Mesothelial cell of epicardium (in vitro differentiated cells): Measurements from ENCODE around the gene RASSF4. TPM values are rescaled to one million over a fixed set of nuclear protein-coding genes. Genes with fewer than 3 reads are reported as not detected.

Experiments
- DNase-seq, 2 experiments: peaks; one replicate each; pipeline ENCODE4 v3.0.0; 2021; ENCODE audit warnings: low spot score in 2 of 2; ENCODE audit not compliant: unreplicated experiment in 2 of 2
- H3K27ac Mint-ChIP-seq: 2 replicates; pipeline ENCODE4 v1.8.0; 2021; ENCODE audit warnings: mixed read lengths
- H3K27me3 Mint-ChIP-seq: 2 replicates; pipeline ENCODE4 v1.8.0; 2021; ENCODE audit warnings: low read depth, mixed read lengths
- H3K36me3 Mint-ChIP-seq: 2 replicates; pipeline ENCODE4 v1.8.0; 2021; ENCODE audit warnings: mixed read lengths
- H3K4me1 Mint-ChIP-seq: 2 replicates; pipeline ENCODE4 v1.8.0; 2021; ENCODE audit warnings: mixed read lengths
- H3K4me3 Mint-ChIP-seq: 2 replicates; pipeline ENCODE4 v1.8.0; 2021; ENCODE audit warnings: mild to moderate bottlenecking, moderate library complexity, mixed read lengths
- H3K9me3 Mint-ChIP-seq: 2 replicates; pipeline ENCODE4 v1.8.0; 2021; ENCODE audit warnings: mixed read lengths
- total RNA-seq: library from RNA; stranded (reverse); gene quantifications from 3 replicates; pipeline ENCODE4 v1.2.1, GENCODE V29; 2021
- TF ChIP-seq, protein P1 (sequence below): fragments of 200-600 bp; sonication (generic); IDR thresholded peaks from one replicate; pipeline ENCODE4 v1.5.0; 2021; ENCODE audit warnings: antibody characterized with exemption; ENCODE audit not compliant: unreplicated experiment

RASSF4 gene
- total RNA-seq, 1 donor from 2014 or later = 16.3 TPM

DNA sequence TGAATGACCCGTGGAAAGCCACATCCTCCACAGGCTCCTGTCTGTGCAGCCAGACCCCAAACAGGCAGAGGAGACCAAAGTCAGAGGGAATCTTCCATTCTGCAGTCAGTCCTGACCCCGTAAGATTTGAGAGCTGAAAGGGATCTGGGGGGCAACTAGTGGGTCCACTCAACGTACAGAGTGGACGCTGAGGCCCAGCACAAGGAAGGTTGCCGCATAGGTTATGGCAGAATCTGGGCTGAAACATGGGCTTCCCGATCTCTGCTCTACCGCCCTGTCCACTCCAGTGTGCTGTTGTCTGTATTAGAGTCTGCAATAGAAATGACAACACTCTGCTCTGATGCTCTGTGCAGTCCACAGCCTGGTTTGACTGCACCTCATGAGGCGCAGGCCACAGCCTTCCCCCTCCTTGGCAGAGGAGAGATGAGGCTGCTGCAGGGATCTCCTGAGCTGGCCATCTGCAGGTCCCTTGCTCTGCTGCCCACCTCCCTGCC is 33.2 kb downstream of the RASSF4 start:
- no peak overlapping the region for H3K4me3 Mint-ChIP-seq
- H3K27me3 Mint-ChIP-seq = no peaks in the 10 kb centered on the region
- H3K36me3 Mint-ChIP-seq = peaks cover 2% of the 10 kb centered on the region
- DNase-seq = no peak
- TF ChIP-seq, protein P1, sequence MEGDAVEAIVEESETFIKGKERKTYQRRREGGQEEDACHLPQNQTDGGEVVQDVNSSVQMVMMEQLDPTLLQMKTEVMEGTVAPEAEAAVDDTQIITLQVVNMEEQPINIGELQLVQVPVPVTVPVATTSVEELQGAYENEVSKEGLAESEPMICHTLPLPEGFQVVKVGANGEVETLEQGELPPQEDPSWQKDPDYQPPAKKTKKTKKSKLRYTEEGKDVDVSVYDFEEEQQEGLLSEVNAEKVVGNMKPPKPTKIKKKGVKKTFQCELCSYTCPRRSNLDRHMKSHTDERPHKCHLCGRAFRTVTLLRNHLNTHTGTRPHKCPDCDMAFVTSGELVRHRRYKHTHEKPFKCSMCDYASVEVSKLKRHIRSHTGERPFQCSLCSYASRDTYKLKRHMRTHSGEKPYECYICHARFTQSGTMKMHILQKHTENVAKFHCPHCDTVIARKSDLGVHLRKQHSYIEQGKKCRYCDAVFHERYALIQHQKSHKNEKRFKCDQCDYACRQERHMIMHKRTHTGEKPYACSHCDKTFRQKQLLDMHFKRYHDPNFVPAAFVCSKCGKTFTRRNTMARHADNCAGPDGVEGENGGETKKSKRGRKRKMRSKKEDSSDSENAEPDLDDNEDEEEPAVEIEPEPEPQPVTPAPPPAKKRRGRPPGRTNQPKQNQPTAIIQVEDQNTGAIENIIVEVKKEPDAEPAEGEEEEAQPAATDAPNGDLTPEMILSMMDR = no peak
- peaks cover 52% of the 10 kb centered on the region for H3K4me1 Mint-ChIP-seq
- no peaks in the 10 kb centered on the region for H3K9me3 Mint-ChIP-seq
- H3K27ac Mint-ChIP-seq = no peak overlapping the region

DNA sequence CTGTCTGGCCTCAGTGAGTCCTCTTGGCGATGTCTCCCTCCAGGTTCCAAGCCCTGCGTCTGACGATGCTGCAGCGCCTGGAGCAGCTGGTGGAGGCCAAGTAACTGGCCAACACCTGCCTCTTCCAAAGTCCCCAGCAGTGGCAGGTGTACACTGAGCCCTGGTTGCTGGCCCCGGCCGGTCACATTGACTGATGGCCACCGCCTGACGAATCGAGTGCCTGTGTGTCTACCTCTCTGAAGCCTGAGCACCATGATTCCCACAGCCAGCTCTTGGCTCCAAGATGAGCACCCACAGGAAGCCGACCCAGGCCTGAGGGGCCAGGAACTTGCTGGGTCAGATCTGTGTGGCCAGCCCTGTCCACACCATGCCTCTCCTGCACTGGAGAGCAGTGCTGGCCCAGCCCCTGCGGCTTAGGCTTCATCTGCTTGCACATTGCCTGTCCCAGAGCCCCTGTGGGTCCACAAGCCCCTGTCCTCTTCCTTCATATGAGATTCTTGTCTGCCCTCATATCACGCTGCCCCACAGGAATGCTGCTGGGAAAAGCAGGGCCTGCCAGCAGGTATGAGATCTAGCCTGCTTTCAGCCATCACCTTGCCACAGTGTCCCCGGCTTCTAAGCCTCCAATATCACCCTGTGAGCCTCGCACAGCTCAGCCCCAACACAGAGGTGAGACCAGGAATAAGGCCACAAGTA is 33.8 kb downstream of the RASSF4 start:
- Mint-ChIP-seq H3K27me3 (no peaks in the 10 kb centered on the region), H3K9me3 (no peaks in the 10 kb centered on the region), H3K4me3 (no peak overlapping the region), H3K27ac (peak overlapping the region; percentile 27), H3K4me1 (peaks cover 52% of the 10 kb centered on the region), H3K36me3 (peaks cover 2% of the 10 kb centered on the region)
- DNase-seq = no peak
- TF ChIP-seq, protein P1 = no peak

DNA sequence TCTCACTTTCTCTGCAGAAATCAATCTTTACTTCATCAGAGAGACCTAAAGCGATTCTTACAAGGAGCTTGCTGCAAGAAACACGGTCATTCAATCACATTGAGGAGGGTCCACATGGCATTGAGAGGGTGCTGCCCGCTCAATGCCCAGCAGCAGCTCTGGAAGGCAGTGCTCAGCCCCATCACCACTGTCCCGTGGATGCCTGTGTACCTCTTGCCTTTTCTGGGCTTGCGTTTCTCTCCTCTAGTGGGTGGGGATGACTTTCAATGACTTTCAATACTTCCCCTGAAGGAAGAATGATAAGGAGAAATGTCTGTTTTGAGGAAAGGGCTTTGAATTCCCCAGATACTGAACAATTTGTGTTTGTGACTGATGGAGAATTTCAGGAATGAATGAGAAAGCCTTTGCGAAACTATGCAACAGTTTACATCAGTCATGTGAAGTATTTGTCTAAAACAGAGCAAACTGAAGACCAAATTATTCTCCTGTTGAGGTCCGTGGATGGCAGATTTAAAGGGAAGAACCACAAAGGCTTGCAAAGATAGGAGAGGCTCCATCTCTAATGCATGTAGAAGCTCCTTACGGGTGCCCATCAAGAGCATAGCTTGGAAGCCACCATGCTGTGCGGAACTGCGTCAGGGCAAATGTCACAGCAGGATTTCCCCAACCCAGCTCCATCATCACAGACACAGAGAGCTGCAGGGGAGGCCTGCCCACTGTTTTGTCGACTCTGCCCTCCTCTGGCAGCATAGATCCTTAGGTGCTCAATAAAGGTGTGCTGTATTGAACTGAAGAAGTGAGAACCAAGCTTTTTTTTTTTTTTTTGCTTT is 34.5 kb downstream of the RASSF4 start:
- peaks cover 2% of the 10 kb centered on the region for H3K36me3 Mint-ChIP-seq
- H3K9me3 Mint-ChIP-seq = no peaks in the 10 kb centered on the region
- DNase-seq = no peak
- peaks cover 52% of the 10 kb centered on the region for H3K4me1 Mint-ChIP-seq
- no peak overlapping the region for H3K4me3 Mint-ChIP-seq
- H3K27ac Mint-ChIP-seq = peak overlapping the region; percentile 27
- no peaks in the 10 kb centered on the region for H3K27me3 Mint-ChIP-seq
- TF ChIP-seq, protein P1 = no peak

DNA sequence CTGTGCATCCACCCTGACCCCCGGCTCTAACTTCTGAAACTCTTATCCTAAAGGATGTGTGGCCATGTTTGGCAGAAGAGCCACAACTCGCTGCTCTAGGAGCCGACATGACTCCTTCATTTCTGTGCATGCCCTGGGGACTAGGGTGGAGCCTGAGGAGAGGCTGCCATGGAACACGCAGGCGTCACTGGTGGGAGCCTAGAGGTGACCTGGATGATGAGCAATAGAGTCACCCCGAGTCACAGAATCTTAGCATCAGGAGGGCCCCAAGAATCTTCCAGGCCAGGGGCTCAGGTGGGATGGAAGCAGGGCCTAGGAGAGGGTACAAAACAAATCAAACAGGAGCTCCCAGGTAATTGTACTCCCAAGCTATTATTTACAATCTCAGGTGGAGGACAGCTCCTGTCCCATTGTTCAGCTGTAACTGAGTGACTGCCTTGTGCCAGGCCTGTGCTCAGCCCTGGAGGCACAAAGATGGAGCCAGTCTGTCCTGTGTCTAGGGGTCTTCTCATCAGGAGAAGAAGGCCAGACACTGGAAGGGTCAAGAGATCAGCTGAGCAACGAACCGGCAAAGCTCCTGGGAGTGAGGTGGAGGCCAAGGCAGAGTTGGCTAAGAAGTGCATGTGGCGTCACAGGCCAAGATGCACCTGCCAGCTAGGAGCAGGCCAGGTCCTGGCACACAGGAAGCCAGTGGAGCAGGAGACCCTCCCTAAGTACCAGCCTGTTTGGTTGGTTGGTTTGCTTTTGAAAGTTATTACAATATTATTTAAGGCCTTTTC is 35.3 kb downstream of the RASSF4 start:
- DNase-seq = no peak
- no peaks in the 10 kb centered on the region for H3K27me3 Mint-ChIP-seq
- TF ChIP-seq, protein P1 = no peak
- peak overlapping the region; percentile 27 for H3K27ac Mint-ChIP-seq
- peaks cover 2% of the 10 kb centered on the region for H3K36me3 Mint-ChIP-seq
- H3K4me3 Mint-ChIP-seq = no peak overlapping the region
- H3K9me3 Mint-ChIP-seq = no peaks in the 10 kb centered on the region
- peaks cover 50% of the 10 kb centered on the region for H3K4me1 Mint-ChIP-seq

DNA sequence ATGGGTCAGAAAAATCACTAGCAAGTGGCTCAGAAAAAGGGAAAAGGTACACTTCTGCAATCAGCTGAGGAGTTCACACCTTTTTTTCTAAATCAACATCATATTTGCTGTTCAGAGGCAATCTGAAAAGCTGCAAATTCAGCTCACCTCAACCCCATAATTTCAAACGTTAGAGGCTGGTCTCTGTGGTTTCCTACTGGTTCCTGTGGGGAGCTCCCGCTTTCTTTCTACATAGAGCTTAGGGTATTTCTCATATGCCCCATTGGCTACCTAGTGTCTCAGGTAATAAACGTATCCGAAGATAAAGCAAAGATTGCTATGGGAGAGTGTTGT is 35.9 kb downstream of the RASSF4 start:
- H3K27me3 Mint-ChIP-seq = no peaks in the 10 kb centered on the region
- DNase-seq = no peak
- peaks cover 2% of the 10 kb centered on the region for H3K36me3 Mint-ChIP-seq
- TF ChIP-seq, protein P1 = no peak
- H3K4me3 Mint-ChIP-seq = no peak overlapping the region
- H3K4me1 Mint-ChIP-seq = peaks cover 50% of the 10 kb centered on the region
- H3K27ac Mint-ChIP-seq = peak overlapping the region; percentile 83
- H3K9me3 Mint-ChIP-seq = no peaks in the 10 kb centered on the region
